GM18505 (cell line): ENCODE measurements around the gene PPFIBP2.

Source experiments
- ATAC-seq: cut with Tn5 transposase; IDR thresholded peaks from one replicate; pipeline ENCODE4 v1.9.1; 2021; ENCODE audit not compliant: unreplicated experiment
- POLR2A ChIP-seq: IDR thresholded peaks from 4 replicates; pipeline ENCODE4 v1.6.1; 2011; ENCODE audit warnings: borderline replicate concordance; ENCODE audit not compliant: insufficient read depth, insufficient read length; ENCODE audit errors: extremely low read depth

The PPFIBP2 gene

GRCh38 chr11:7668464-7668863 lies 154.7 kb downstream of the PPFIBP2 start:
- ATAC-seq = no peak
- TF ChIP-seq POLR2A = no peak

DNA sequence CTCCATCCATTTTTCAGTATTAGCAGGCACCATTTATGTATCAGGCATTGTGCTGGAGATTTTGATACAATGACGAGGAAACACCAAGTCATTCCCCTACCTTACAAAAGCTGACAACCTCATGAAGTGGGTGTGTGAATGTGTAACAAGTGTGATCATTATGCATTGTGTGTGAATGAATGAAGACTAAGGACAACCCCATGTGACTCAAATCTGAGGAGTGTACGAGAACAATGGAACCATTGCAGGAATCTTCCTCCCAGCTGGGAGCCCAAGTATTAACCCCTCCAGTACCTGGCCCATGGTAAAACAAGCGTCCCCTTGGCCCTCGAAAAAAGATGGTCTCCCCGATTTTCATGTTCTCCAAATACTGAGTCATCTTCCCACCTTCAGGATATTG lies 155.1 kb downstream of the PPFIBP2 start:
- ATAC-seq = no peak
- TF ChIP-seq POLR2A = no peak

DNA sequence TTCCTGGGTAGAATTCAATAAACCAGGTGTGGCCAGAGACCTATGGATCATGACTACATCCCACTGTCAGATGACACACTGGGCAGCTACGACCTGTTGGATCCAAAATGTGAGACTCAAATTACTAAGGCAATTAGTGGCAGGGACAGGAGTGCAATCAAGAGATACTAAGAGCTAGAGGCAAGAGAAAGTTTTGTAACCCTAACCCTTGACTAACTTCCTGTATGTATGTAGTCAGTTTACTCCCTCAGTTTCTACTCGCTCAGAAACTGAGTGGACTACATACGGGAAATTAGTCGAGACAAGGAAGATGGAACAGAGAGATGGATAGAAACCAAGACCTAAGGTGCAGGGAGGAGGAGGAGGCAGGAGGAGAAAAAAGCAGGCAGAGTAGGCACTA lies 156.8 kb downstream of the PPFIBP2 start:
- TF ChIP-seq POLR2A = no peak
- ATAC-seq = no peak

GRCh38 chr11:7671347-7672215 lies 157.8 kb downstream of the PPFIBP2 start:
- TF ChIP-seq POLR2A = no peak

DNA sequence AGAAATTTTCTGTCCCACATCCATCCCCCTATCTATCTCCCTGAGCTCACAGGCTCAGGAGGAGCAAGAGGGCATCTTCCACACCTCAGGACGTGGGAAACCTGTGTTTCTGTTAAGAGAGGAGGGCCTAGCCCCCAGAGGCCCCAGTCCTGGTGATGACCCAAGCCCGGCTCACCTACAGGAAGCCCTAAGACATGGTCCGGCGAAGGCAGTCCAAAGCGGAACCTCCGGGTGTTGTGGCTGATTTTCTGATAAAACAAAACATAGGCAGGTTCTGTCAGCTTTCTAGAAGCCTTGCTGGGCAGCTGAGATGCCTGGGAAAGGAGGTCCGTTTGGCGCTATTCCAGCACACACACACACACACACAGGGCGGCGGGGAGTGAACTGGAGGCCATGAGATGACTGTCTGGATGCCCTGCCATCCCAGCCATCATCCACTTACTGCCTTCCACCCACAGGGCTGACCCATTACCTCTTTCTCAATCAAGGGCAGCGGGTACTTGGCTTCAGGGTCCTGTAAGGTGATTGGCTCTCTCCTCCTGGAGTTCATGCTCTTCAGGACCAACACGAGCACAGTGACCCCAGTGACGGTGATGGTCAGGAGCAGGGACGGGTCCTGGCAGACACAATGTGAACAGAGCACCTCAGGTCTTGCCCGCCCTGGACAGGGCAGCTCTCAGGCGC lies 158.6 kb downstream of the PPFIBP2 start:
- peak; percentile 12 for ATAC-seq
- no peak for TF ChIP-seq POLR2A

More at GRCh38 chr11:7671347-7672215, 157.8 kb downstream of the PPFIBP2 start:
- ATAC-seq = peak; percentile 51

DNA sequence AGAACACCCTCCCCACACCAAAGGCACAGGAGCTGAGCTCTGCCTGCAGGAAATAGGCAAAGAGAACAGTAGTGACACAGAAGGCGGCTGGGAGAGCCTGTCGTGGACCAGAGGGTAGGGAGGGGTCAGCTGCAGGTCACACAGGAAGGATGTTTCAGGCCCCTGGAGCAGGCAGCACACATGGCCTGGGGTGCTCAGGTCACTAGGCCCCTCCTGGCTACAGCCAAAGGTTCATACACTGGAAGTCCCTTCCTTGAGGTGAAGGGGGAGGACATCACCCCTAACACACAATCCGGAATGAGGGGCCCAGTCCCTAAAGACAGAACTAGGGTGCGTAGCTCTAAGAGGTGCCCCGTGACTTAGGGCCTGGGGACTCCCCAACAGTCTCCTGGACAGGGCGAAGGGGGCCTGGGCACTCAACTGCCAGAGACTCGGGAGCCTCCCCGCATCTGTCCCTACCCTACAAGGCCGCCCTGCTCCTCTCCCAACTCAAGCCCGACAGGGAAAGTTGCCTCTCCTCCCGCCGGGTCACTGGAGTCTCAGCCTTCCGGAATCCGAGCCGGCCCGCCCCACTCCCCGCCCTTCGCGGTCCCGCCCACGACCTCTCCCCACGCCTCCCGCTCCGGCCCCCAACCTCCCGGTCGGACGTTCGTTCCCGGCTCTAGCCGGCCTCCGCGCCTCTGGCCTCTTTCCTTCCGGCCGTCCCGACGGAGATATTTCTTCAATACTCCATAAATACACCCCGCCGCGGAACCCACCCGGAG lies 159.3 kb downstream of the PPFIBP2 start, which contains the start of gene CYB5R2:
CYB5R2 (minus strand) TSS at position 541 of the 764 bp plus-strand sequence. CDS start 675 bp downstream, outside the sequence.
- TF ChIP-seq POLR2A = peak; percentile 55
- ATAC-seq = no peak

DNA sequence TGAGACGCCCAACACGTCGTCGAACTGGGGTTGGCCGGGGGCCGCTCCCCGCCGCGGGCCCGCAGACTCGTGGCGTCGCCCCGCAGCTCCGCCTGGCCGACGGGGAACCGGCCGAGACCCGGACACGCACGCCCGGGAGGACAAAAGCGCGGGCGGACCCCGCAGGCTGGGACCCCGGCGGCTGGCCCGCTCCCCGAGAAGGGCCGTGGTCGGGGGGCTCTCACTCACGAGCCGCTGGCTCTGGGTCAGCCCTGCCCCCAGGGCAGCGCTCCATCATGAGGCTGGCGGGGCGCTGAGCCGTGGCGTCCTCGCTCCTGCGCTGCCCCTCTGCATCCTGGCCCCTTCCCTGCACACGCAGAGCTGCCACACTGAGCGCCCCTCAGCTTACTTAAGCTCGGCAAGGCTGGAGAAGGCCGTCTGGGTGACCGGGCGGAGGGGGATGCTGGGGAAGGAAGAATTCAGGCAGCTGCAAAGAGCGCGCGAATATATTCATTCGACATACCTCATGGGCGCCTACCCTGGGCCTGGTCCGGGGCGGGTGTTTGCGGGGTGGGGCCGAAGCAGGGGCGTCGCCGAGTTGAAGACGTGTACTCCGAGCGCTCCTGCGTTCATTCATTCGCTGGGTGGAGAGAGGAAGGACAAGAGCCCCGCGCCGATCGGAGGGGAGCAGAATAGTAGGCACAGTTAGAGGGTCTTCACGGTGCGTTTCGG lies 160.1 kb downstream of the PPFIBP2 start:
- no peak for ATAC-seq
- TF ChIP-seq POLR2A = no peak

GRCh38 chr11:7675631-7676030 lies 161.8 kb downstream of the PPFIBP2 start:
- no peak for ATAC-seq
- no peak for TF ChIP-seq POLR2A

DNA sequence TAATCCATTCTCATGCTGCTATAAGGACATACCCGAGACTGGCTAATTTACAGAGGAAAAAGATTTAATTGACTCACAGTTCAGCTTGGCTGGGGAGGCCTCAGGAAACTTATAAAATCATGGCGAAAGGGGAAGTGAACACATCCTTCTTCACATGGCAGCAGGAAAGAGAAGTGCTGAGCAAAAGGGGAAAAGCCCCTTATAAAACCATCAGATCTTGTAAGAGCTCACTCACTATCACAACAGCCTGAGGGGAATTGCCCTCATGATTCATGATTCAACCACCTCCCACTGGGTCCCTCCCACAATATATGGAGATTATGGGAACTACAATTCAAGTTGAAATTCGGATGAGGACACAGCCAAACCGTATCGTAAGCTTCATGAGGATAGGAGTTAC lies 163.3 kb downstream of the PPFIBP2 start:
- no peak for ATAC-seq
- no peak for TF ChIP-seq POLR2A

- TF ChIP-seq POLR2A = no peak
- no peak for ATAC-seq
These were observed 164.0 kb downstream of the PPFIBP2 start for GRCh38 chr11:7677796-7678201.

- no peak for TF ChIP-seq POLR2A
- no peak for ATAC-seq
These were observed 169.8 kb downstream of the PPFIBP2 start for GRCh38 chr11:7683571-7683970.

GRCh38 chr11:7686761-7687160 lies 173.0 kb downstream of the PPFIBP2 start:
- ATAC-seq = no peak
- TF ChIP-seq POLR2A = no peak

- no peak for TF ChIP-seq POLR2A
- ATAC-seq = no peak
These were observed 173.6 kb downstream of the PPFIBP2 start for GRCh38 chr11:7687386-7687785.
